ENCODE results near the gene PDE4C. TPM values are rescaled to one million over a fixed set of nuclear protein-coding genes. Genes with fewer than 3 reads are reported as not detected.

Gene PDE4C
- total RNA-seq, 4 donors from 2014 or later: 0.29 TPM; not detected in 3

DNA sequence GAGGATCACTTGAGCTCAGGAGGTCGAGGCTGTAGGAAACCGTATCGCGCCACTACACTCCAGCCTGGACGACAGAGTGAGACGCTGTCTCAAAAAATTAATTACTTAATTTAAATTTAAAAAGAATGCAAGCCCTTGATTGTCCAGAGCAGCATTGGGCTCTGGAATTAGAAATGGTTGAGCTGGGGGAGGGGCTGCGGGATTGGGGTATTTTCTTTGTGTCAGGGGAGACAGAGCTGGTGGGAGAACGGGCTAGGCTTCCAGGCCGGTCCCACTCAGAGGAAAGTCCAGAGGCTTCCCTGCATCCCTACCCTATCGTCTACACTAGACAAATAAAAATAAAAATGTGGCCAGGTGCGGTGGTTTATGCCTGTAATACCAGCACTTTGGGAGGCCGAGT, 20.2 kb downstream of the PDE4C start:
- no peak for DNase-seq (ENCODE audit: low spot score in 2 of 2)
- intact Hi-C loops (cut with DNase I; ENCODE audit: low total_unique reads): no loop called here
- WGBS, 2 donors: 85 to 87% methylated on average over 12 of the region's 12 CpGs
- no peak for TF ChIP-seq POLR2A (IDR thresholded peaks at IDR 0.05)
- TF ChIP-seq, protein P1, sequence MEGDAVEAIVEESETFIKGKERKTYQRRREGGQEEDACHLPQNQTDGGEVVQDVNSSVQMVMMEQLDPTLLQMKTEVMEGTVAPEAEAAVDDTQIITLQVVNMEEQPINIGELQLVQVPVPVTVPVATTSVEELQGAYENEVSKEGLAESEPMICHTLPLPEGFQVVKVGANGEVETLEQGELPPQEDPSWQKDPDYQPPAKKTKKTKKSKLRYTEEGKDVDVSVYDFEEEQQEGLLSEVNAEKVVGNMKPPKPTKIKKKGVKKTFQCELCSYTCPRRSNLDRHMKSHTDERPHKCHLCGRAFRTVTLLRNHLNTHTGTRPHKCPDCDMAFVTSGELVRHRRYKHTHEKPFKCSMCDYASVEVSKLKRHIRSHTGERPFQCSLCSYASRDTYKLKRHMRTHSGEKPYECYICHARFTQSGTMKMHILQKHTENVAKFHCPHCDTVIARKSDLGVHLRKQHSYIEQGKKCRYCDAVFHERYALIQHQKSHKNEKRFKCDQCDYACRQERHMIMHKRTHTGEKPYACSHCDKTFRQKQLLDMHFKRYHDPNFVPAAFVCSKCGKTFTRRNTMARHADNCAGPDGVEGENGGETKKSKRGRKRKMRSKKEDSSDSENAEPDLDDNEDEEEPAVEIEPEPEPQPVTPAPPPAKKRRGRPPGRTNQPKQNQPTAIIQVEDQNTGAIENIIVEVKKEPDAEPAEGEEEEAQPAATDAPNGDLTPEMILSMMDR (IDR thresholded peaks at IDR 0.05): no peak
- no peak overlapping the region for H3K4me3 ChIP-seq (ENCODE audit: low read depth, poor library complexity, severe bottlenecking)

GRCh38 chr19:18205200-18205892, 20.9 kb downstream of the PDE4C start:
- DNase-seq (ENCODE audit: low spot score in 2 of 2): peak; percentile 80 to 97
- peak overlapping the region; percentile 44 for H3K4me3 ChIP-seq (ENCODE audit: low read depth, poor library complexity, severe bottlenecking)
- intact Hi-C loops (cut with DNase I; ENCODE audit: low total_unique reads): no loop called here
- TF ChIP-seq, protein P1 (IDR thresholded peaks at IDR 0.05): no peak
- TF ChIP-seq POLR2A (IDR thresholded peaks at IDR 0.05): no peak
- 16 to 17% methylated on average over 36 of the region's 36 CpGs for WGBS, 2 donors

GRCh38 chr19:18204394-18205199, 21.6 kb downstream of the PDE4C start:
- TF ChIP-seq POLR2A (IDR thresholded peaks at IDR 0.05): peak in 1 of 2 donors; percentile 36
- TF ChIP-seq, protein P1 (IDR thresholded peaks at IDR 0.05): no peak
- peak overlapping the region; percentile 44 for H3K4me3 ChIP-seq (ENCODE audit: low read depth, poor library complexity, severe bottlenecking)
- intact Hi-C loops (cut with DNase I; ENCODE audit: low total_unique reads): no loop called here
- DNase-seq (ENCODE audit: low spot score in 2 of 2): peak in 1 of 2 donors; percentile 70
- WGBS, 2 donors: 1% methylated on average over 22 of the region's 22 CpGs

- WGBS, 2 donors: 0 to 1% methylated on average over 21 to 31 of the region's 50 CpGs
- intact Hi-C loops (cut with DNase I; ENCODE audit: low total_unique reads): no loop called here
- peak; percentile 100 for DNase-seq (ENCODE audit: low spot score in 2 of 2)
- H3K4me3 ChIP-seq (ENCODE audit: low read depth, poor library complexity, severe bottlenecking): peak within 1 kb of the TSS; percentile 44
- TF ChIP-seq POLR2A (IDR thresholded peaks at IDR 0.05): no peak
These were observed 22.3 kb downstream of the PDE4C start, which contains the start of gene RAB3A for GRCh38 chr19:18203863-18204393. TSS of gene RAB3A (minus strand) at chr19:18204042. CDS start at chr19:18202740, 1,302 bp downstream.

- 0 to 1% methylated on average over 7 to 34 of the region's 38 CpGs for WGBS, 2 donors
- no peak for TF ChIP-seq POLR2A (IDR thresholded peaks at IDR 0.05)
- TF ChIP-seq, protein P1 (IDR thresholded peaks at IDR 0.05): no peak
- peak overlapping the region; percentile 36 for H3K4me3 ChIP-seq (ENCODE audit: low read depth, poor library complexity, severe bottlenecking)
- intact Hi-C loops (cut with DNase I; ENCODE audit: low total_unique reads): no loop called here
- DNase-seq (ENCODE audit: low spot score in 2 of 2): no peak
These were observed 22.8 kb downstream of the PDE4C start for GRCh38 chr19:18203408-18203862.

Measured in lower leg skin (tissue), 4 donors.